Esophagus squamous epithelium (tissue), 5 donors: Measurements from ENCODE around the gene CAMK2G. TPM values are rescaled to one million over a fixed set of nuclear protein-coding genes. Genes with fewer than 3 reads are reported as not detected.

Experiments
- DNase-seq: peaks from one replicate; lab custom pipeline; 2025; lab: John Stamatoyannopoulos, UW
- H3K27ac ChIP-seq, 4 donors: fragments of 200-600 bp; sonication (generic); one replicate each; pipeline ENCODE4 v1.5.1; 2016 to 2019; ENCODE audit warnings: mild to moderate bottlenecking in 1 of 4
- H3K27me3 ChIP-seq, 4 donors: fragments of 200-600 bp; sonication (generic); 1 replicate in 3 of 4; 2 replicates in 1 of 4; pipeline versions ENCODE4 v1.5.1 to v1.6.0; 2017 to 2021; ENCODE audit warnings: antibody characterized with exemption in 1 of 4
- H3K36me3 ChIP-seq, 3 donors: fragments of 200-600 bp; sonication (generic); one replicate each; pipeline ENCODE4 v1.5.1; 2016 to 2019
- H3K4me1 ChIP-seq, 3 donors: fragments of 200-600 bp; sonication (generic); one replicate each; pipeline ENCODE4 v1.5.1; 2017 to 2019
- H3K4me3 ChIP-seq, 4 donors: fragments of 200-600 bp; sonication (generic); 1 replicate in 3 of 4; 2 replicates in 1 of 4; pipeline ENCODE4 v1.5.1; 2016 to 2019; ENCODE audit warnings: mild to moderate bottlenecking in 2 of 4, moderate library complexity in 1 of 4
- H3K9me3 ChIP-seq, 3 donors: fragments of 200-600 bp; sonication (generic); one replicate each; pipeline ENCODE4 v1.5.1; 2016 to 2019
- CTCF ChIP-seq, 6 experiments: fragments of 450-650 bp in 4 of 6; fragments of 200-600 bp in 2 of 6; sonication (generic) in 2 of 6; IDR thresholded peaks; one replicate each; pipeline ENCODE4 v1.5.1; 2016 to 2019; ENCODE audit warnings: antibody characterized with exemption in 6 of 6, mild to moderate bottlenecking in 4 of 6, moderate library complexity in 4 of 6
- POLR2A ChIP-seq, 4 donors: fragments of 450-650 bp; IDR thresholded peaks; one replicate each; pipeline ENCODE4 v1.6.1; 2017; ENCODE audit warnings: antibody characterized with exemption in 4 of 4, mild to moderate bottlenecking in 4 of 4, moderate library complexity in 3 of 4
- WGBS, 2 donors: methylation state at CpG; one replicate each; pipeline ENCODE4 v1.1.5; 2018; 5-methylcytosine and 5-hydroxymethylcytosine counted together
- intact Hi-C: fragments of 100-400 bp; cut with DNase I; formaldehyde crosslinking; loops from one replicate; pipeline ENCODE4 v1.15.0; 2022
- total RNA-seq, 4 donors: library from RNA; depleted of rRNA; stranded (reverse); fragments of >200 nt; gene quantifications; one replicate each; pipeline ENCODE4 v1.1.0, GENCODE V29; 2016
- donor health status: DM: yes; HTN: yes; CAD: no.

CAMK2G gene
- total RNA-seq, 4 donors from 2014 or later: 15.5 to 37.0 (median 28.6) TPM

- Histone ChIP-seq H3K36me3 (peaks cover 0 to 68% (median 10%) of the 10 kb centered on the region in 3 donors), H3K27ac (peak overlapping the region in 1 of 4 donors; percentile 76), H3K27me3 (no peaks in the 10 kb centered on the region), H3K4me3 (no peak overlapping the region), H3K9me3 (no peaks in the 10 kb centered on the region), H3K4me1 (peaks cover 26 to 88% (median 50%) of the 10 kb centered on the region in 3 donors)
- DNase-seq: no peak
- TF ChIP-seq CTCF (IDR thresholded peaks at IDR 0.05): peak in 1 of 6 experiments; percentile 12
- TF ChIP-seq POLR2A (IDR thresholded peaks at IDR 0.05): no peak
- intact Hi-C loops: no loop called here
- WGBS, 2 donors: 82 to 87% methylated on average over 4 to 11 of the region's 22 CpGs
Measured at GRCh38 chr10:73814896-73815718, 59.2 kb downstream of the CAMK2G start.

GRCh38 chr10:73814276-73814895, 60.0 kb downstream of the CAMK2G start:
- 65 to 86% methylated on average over 6 to 7 of the region's 13 CpGs for WGBS, 2 donors
- TF ChIP-seq POLR2A (IDR thresholded peaks at IDR 0.05) (no peak), CTCF (IDR thresholded peaks at IDR 0.05) (no peak)
- peaks cover 0 to 72% (median 10%) of the 10 kb centered on the region in 3 donors for H3K36me3 ChIP-seq

GRCh38 chr10:73813333-73813732, 61.0 kb downstream of the CAMK2G start:
- Histone ChIP-seq H3K27ac (no peak overlapping the region), H3K9me3 (no peaks in the 10 kb centered on the region), H3K27me3 (no peaks in the 10 kb centered on the region), H3K4me3 (no peak overlapping the region), H3K36me3 (peaks cover 2 to 74% (median 11%) of the 10 kb centered on the region in 3 donors), H3K4me1 (peaks cover 11 to 85% (median 40%) of the 10 kb centered on the region in 3 donors)
- intact Hi-C loops: no loop called here
- 51 to 82% methylated on average over 3 to 7 of the region's 7 CpGs for WGBS, 2 donors
- TF ChIP-seq POLR2A (IDR thresholded peaks at IDR 0.05): no peak
- TF ChIP-seq CTCF (IDR thresholded peaks at IDR 0.05): no peak
- DNase-seq: no peak

More at GRCh38 chr10:73814276-73814895, 60.0 kb downstream of the CAMK2G start:
- peaks cover 22 to 88% (median 50%) of the 10 kb centered on the region in 3 donors for H3K4me1 ChIP-seq
- H3K4me3 ChIP-seq: no peak overlapping the region
- no peaks in the 10 kb centered on the region for H3K9me3 ChIP-seq
- no peak overlapping the region for H3K27ac ChIP-seq
- no peak for DNase-seq
- H3K27me3 ChIP-seq: no peaks in the 10 kb centered on the region
- intact Hi-C loops: no loop called here

GRCh38 chr10:73812657-73813056, 61.7 kb downstream of the CAMK2G start:
- TF ChIP-seq CTCF (IDR thresholded peaks at IDR 0.05): no peak
- no peak for TF ChIP-seq POLR2A (IDR thresholded peaks at IDR 0.05)
- H3K4me1 ChIP-seq: peaks cover 9 to 85% (median 35%) of the 10 kb centered on the region in 3 donors

More at GRCh38 chr10:73812657-73813056, 61.7 kb downstream of the CAMK2G start:
- intact Hi-C loops: no loop called here
- DNase-seq: no peak
- H3K9me3 ChIP-seq: no peaks in the 10 kb centered on the region
- peak overlapping the region in 2 of 4 donors; percentile 91 to 97 for H3K27ac ChIP-seq
- no peaks in the 10 kb centered on the region for H3K27me3 ChIP-seq
- 46 to 58% methylated on average over 4 of the region's 4 CpGs for WGBS, 2 donors
- H3K36me3 ChIP-seq: peaks cover 8 to 74% (median 17%) of the 10 kb centered on the region in 3 donors
- no peak overlapping the region for H3K4me3 ChIP-seq
